ENCODE results near the gene MINPP1.
A peak's percentile ranks its signal among the peaks of the same experiment; 100 is the strongest.
"Not testable (repeated sequence)": the region's sequence is repeated elsewhere in the genome, so short reads cannot be mapped to it uniquely, and the experiment has no call there.

MINPP1 gene, protein sequence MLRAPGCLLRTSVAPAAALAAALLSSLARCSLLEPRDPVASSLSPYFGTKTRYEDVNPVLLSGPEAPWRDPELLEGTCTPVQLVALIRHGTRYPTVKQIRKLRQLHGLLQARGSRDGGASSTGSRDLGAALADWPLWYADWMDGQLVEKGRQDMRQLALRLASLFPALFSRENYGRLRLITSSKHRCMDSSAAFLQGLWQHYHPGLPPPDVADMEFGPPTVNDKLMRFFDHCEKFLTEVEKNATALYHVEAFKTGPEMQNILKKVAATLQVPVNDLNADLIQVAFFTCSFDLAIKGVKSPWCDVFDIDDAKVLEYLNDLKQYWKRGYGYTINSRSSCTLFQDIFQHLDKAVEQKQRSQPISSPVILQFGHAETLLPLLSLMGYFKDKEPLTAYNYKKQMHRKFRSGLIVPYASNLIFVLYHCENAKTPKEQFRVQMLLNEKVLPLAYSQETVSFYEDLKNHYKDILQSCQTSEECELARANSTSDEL

DNA sequence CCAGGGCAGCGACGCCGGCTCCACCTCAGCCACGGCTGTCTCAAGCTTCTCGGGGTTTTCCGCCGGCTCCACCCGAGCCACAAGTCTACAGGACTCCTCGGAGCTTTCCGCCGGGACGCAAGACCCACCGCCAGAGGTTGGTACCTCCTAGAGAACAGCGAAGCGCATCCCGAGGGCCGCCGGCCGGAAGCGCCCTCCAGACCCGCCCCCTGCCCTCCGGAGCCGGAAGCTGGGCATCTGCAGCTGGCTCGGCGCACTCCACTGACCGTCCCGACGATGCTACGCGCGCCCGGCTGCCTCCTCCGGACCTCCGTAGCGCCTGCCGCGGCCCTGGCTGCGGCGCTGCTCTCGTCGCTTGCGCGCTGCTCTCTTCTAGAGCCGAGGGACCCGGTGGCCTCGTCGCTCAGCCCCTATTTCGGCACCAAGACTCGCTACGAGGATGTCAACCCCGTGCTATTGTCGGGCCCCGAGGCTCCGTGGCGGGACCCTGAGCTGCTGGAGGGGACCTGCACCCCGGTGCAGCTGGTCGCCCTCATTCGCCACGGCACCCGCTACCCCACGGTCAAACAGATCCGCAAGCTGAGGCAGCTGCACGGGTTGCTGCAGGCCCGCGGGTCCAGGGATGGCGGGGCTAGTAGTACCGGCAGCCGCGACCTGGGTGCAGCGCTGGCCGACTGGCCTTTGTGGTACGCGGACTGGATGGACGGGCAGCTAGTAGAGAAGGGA is at the start of gene MINPP1:
TSS of gene MINPP1 (plus strand) at position 254 of the 726 bp plus-strand sequence. CDS start at position 277, 23 bp downstream.
- DNase-seq, result peak; percentile 24

DNA sequence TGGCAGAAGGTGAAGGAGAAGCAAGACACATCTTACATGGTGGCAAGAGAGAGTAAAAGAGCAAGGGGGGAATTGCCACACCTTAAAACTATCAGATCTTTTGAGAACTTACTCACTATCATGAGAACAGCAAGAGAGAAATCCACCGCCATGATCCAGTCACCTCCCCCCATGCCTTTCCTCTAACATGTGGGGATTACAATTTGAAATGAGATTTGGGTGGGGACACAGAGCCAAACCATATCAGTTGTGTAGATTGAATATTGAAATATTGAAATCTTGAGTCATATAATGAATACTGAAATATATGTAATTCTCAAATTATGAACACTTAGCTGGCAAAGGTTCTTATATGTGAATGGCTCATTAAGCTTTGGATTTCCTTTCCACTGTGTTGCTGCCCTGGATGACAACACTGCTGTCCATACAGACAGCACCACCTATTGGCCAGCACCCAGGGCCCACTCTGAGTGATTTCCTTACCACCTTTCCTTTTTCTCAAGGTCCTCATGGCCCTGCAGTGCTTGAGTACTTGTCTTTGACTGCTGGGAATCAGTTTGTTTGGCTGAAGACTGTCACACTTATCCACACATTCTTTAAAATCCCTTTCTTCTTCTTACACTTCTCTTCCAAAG is 48.0 kb upstream of the MINPP1 start:
- not testable (repeated sequence) for DNase-seq

DNA sequence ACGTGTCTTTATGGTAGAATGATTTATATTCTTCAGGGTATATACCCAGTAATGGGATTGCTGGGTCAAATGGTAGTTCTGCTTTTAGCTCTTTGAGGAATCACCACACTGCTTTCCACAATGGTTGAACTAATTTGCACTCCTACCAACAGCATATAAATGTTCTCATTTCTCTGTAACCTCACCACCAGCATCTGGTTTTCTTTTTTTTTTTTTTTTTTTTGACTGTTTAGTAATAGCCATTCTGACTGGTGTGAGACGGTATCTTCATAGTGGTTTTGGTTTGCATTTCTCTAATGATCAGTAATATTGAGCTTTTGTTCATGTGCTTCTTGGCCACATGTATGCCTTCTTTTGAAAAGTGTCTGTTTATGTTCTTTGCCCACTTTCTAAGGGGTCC is 42.9 kb upstream of the MINPP1 start:
- DNase-seq, result not testable (repeated sequence)

DNA sequence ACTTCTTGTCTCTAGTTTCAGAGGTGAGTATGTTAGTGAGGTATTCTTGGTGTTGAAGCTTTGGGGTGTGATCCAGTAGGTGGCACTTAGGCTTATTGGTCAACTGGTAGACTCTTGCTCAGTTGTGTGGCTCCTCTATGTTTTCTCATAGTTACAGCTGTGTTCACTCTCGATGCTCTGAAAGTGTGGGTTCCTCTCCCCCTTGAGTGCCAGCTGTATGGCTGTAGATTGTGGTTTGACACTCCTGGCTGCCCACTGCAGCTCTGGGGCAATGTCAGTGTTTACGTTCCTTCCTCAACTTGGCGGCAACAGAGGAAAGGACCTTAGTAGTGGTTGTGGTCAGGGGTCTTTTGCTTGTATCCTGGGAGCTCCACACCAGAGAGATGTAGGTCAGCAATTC is 37.8 kb upstream of the MINPP1 start:
- DNase-seq, result not testable (repeated sequence)

DNA sequence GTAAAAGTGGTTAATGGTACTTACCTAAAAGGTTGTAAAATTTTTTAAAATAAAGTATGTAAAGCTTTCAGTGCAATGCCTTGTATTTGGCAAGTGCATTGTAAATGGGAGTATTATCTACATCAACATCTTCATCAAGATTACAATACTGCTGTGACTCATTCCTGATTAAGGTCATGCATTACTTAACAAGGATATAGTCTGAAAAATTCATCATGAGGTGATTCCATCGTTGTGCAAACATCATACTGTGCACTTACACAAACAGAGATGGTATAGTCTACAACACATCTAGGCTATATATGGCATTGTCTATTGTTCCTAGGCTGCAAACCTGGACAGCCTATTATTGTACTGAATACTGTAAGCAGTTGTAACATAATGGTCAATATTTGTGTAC is 16.0 kb upstream of the MINPP1 start:
- not testable (repeated sequence) for DNase-seq

DNA sequence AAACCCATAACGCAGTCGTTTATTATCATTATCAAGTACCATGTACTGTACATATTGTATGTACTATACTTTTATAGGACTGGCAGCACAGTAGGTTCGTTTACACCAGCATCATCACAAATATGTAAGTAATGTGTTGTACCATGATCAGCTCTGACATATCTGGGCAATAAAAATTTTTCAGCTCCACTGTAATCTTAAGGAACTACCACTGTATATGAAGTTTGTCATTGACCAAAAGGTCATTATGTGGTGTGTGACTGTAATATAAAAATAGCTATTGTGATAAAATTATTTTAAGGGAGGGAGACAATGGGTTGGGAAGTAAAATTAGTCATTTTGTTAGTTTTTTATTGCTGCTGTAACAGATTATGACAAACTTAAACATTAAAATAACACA is 14.4 kb upstream of the MINPP1 start:
- DNase-seq, result not testable (repeated sequence)

DNA sequence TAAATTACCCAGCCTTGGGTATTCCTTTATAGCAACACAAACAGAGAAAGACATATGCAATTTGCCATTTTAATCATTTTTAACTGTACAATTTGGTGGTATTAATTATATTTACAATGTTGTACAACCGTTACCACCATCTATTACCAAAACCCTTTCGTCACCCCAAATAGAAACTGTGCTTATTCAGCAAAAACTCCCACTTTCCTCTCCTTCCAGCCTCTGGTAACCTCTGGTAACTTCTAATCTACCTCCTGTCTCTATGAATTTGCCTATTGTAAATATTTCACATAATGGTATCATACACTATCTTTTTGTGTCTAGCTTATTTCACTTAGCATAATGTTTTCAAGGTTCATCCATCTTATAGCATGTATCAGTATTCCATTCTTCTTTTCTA is 12.2 kb upstream of the MINPP1 start:
- DNase-seq, result not testable (repeated sequence)

DNA sequence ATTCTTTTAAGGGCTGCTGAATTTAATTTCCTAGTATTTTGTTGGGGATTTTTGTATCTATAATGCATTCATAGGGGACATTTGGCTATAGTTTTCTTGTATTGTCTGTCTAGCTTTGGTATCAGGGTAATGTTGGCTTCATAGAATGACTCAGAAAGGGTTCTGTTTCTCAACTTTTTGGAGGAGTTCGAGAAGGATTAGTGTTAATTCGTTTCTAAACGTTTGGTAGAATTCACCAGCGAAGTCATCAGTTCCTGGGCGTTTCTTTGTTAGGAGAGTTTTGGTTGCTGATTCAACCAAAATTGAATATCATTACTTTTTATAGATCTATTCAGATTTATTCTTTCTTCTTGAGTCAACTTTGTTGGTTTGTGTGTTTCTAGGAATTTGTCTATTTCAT is 9.2 kb upstream of the MINPP1 start:
- not testable (repeated sequence) for DNase-seq

DNA sequence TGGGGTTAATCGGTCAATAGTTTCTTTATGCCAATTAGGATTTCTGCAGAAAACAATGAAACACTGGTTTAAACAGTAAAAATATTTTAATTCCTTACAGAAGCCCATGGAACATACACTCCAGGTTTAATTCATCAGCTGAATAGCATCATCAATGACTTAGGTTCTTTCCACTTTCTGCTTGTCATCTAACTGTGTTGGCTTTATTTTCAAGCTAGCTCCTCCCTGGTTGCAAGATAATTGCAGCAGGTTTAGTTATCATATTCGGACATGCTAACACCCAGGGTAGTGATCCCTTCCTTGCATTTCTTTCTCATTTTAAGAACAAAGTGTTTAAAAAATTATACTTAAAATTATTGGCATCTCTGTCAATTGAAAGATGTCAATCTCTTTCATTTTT is 7.3 kb upstream of the MINPP1 start:
- DNase-seq, result not testable (repeated sequence)

DNA sequence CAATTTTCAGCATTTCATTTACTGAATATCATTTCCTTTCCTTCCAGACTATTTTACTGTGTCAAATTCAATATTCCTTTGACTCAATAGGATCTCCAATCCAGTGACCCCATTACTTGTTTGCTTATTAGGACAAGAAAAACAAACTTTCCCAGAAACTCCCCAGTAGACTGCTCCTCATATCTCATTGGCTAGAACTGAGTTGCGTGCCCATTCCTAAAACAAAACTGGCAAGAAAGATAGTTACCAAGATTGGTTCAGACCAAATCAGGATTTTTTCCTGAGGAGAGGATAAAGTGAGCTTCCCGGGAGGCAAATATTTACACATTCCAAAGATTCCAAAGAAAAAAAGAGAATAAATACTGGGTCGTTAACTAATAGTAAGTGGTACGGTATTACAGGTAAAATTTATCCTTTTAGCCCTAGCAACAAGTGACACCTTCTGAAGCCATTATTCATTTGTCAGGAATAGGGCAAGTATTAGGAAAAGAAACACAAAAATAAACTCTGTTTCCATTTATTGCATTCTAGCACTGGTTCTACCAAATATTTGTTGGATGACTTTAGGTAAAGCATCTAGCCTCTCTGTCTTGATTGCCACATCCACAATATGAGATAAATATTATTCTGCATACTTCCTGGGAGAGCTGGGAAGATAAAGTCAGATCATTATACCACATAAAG is 6.4 kb upstream of the MINPP1 start:
- DNase-seq, result not testable (repeated sequence)

DNA sequence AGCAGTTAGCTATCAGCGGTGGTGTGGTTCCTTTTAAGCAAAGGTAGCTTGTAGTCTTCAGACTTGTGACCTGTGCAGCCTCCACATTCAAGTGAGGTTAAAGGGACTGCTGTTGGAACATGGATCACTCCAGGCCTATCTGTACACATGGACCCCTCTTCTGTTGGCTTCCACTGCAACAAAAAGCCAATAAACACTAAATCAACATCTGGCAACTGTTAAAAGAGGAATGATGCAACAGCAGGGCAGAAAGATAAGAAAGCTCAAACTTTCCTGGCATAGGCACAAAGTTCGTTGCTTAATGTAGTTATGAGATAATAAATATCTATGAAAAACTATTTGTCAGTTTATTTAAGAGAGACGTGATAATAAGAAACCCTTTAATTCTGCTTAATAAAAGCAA is 4.0 kb upstream of the MINPP1 start:
- no peak for DNase-seq

DNA sequence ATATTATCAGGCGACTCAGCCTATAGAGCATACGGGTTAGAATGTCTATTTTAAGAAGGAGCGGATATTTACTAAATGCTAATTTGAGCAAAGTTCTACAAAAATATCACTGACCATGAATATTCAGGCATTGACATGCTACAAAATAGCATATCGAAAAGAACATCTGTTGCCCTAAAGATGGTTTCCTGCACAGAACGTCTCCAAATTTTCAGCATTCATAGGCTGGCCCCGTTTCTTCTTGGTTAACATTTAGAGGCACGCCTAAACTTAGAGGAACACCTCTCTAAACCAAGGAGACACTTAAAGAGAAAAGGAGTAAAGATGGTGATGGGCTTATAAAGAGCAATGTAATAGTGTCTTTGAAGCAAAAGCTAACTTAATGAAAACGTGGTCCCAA is 1.3 kb upstream of the MINPP1 start:
- DNase-seq, result no peak

DNA sequence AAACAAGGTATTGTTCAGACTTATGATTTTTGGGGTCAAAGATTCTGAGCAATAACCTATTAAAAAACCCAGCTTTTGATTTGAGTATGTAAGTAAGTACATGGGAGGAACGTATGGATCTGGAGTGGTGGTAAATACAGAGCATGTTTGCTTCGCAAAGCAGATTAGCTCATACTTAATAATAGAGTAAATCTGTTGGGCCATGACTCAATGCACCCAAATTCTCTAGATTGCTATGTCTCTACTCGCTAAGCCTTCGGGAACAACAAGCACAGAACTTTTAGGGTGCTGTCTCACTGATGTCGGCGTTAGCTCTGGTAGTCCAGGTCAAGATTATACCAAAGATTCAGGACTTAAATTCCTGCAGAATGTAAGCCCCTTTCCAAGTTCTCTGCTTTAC is 807 bp upstream of the MINPP1 start:
- no peak for DNase-seq

DNA sequence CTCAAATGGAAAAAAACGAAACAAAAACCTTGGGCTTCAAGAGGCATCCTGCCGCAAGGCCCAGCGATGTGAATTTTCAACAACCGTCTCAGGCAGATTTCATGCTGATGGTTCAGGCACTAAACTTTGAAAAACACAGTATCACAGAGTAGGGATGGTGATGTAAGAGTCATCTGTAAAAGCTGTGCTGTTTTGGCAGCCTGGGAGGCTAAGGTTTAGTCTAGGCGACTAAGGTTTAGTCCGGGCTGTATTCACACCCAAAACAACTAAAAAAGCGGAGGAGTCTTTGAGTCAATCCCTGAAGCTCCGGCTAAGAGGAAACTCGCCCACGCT is 420 bp upstream of the MINPP1 start:
- DNase-seq, result no peak

DNA sequence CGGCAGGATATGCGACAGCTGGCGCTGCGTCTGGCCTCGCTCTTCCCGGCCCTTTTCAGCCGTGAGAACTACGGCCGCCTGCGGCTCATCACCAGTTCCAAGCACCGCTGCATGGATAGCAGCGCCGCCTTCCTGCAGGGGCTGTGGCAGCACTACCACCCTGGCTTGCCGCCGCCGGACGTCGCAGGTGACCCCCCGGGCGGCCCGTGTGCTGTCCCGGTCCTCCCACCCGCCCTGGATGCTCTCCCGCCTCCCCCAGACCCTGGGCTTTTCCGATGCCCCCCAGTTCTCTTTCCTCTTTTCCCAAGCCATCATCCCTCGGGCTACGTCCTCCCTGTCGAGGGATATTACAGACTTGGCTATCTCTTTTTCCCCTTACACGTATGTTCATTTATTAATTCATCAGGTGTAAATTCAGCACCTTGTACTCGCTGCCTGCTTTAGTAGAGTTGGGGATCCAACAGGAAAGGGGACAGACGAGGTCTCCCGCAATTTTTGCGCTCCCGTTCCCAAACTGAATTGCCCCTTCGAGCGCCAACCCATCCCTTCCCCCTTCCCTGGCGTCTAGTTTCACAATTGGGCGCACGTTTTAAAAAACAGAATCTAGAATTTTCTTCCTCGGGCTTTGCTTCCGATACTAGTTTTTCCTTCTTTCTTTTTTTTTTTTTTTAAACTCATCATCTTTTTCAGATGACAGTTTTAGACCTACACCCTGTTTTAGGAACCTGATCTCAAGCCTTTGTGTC is 846 bp downstream of the MINPP1 start:
- DNase-seq, result no peak

DNA sequence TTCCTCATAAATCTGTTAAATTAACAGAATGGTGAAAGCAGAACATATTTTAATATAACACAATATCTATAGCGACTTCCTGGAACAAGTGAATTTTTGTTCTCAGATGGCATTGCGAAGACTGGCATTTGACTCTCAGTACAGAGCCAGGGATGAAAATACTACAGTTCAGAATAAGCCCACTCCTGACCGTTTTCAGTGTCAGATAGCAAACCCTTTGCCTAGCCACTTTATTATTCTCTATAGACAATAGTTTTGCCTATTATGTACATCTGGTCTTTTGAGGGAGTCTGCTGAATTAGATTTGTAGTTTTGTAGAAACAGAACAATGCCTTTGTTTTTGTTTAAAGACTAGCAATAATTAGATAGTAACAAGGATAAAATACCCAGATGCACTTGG is 2.3 kb downstream of the MINPP1 start:
- DNase-seq, result no peak

DNA sequence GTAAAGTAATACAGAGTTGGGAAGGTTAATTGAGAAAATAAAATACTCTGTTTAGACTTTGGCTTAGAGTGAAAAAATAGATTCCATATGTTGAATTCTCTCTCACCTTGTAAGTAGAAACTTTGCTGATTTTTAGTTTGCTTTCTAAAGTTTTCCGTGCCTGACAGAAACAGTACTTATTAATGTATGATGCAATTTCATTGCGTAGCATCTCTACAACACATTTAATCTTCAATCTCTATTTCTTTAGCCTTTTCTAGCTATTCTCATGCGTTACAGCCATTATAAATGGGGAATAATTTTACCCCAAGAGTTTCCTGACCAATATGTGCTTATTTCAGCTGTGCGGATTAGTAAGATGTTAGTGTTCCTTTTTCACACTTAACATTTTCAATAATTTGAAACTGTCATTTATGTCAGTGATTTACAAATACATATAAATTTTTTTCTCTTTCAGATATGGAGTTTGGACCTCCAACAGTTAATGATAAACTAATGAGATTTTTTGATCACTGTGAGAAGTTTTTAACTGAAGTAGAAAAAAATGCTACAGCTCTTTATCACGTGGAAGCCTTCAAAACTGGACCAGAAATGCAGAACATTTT is 3.3 kb downstream of the MINPP1 start:
- no peak for DNase-seq

DNA sequence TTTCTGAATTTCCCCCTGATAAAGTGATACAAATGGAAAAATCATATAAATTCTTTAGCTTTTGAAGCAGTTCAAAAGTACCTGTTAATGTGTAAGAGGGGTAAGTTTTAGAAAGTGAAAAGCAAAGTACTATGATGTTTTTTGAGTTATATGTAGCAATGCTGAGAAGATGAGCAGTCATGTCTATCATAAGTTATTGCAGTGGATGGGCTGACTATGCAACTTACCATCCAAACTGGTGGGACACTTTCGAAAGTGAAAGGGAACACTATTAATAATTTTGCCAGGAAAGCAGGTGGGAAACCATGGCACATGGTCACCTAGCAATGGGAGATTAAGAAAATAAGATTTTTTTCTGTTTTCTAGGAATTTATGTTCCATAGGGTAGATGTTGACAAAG is 4.1 kb downstream of the MINPP1 start:
- DNase-seq, result no peak

DNA sequence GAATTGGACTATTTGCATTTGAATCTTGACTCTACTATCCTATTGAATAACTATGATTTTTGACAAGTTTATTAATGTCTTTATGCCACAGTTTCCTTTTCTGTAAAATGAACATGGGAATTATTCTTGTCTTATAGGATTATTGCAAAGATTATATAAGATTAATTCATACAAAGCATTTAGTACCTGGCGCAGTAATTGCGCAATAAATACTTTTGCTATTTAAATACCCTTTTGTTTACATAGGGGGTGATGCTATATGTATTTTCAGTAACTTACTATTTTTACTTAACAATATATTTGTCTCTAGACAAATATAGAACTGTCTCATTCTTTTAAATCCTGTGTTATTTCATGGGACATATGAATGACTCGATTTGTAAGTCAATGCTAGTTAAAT is 5.3 kb downstream of the MINPP1 start:
- no peak for DNase-seq

DNA sequence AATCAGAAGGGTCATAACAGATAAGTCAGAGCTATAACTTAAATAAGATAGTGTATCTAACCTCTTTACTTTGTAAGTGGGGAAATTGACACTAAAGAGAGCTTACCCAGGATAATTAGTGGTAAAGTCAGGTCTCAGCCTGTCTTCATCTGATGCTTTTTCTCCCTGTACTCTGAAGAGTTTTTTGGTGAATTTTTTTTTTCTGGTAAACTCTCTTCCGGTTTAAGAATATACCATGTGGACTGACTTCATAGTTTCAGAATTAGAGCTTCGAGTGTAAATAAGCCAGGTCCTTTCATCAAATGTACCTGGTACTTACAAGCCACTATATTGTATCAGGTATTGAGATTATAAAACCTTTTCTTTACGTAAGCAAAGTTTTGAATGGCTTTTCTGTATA is 6.8 kb downstream of the MINPP1 start:
- no peak for DNase-seq

DNA sequence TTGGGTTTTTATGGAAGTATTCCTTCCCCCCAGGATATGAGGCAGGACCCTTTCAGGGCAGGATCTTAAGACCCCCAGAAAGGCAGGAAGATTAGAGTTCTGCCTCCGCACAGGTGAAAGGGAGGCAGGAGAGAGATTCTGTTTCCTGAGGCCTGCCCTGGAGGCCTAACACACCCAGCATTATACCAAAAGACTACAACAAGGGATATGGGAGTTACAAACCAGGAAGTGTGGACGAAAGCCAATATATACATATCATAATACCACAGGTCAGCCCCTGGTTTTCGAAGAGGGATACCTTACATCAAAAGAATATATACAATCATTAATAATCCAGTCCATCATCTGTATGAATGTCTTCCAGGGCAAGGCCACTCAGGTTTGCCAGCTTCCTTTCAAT is 14.2 kb downstream of the MINPP1 start:
- no peak for DNase-seq

DNA sequence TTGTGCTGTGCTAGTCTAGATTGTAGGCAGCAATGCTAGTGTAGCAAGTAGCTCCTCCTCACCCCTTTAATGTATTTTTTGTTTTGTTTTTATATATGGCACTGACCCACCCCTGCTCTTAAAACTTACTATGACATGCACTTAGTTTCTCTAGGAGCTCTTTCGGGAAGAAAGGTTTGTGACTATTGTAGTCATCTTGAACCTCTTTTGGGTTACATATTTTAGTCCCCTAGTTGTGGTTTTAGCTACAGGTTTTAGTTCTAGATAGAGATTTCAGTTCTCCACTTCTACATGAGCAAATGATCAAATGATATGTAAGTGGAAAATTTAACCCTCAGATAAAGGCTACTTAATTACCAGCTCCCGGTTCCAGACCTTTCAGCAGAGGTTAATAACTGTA is 14.9 kb downstream of the MINPP1 start:
- DNase-seq, result no peak

All from cortex of kidney (tissue), 1 donor.